HG03354 (cell line): Measurements from ENCODE around the gene KMT2C.
"Not testable (repeated sequence)": the region's sequence is repeated elsewhere in the genome, so short reads cannot be mapped to it uniquely, and the experiment has no call there.

Experiments
- ATAC-seq: cut with Tn5 transposase; IDR thresholded peaks from one replicate; pipeline ENCODE4 v1.9.1; 2021; ENCODE audit warnings: mild to moderate bottlenecking; ENCODE audit not compliant: unreplicated experiment, poor library complexity, severe bottlenecking

KMT2C gene

GRCh38 chr7:152435384-152436110 is at the start of gene KMT2C:
KMT2C (minus strand) TSS chr7:152436003; CDS start chr7:152435786, 217 bp downstream.
- peak; percentile 19 for ATAC-seq

- no peak for ATAC-seq
Observed at GRCh38 chr7:152481082-152481481, 45.3 kb upstream of the KMT2C start.

GRCh38 chr7:152480664-152481063 is 44.9 kb upstream of the KMT2C start:
- no peak for ATAC-seq

- no peak for ATAC-seq
Observed at GRCh38 chr7:152479595-152479994, 43.8 kb upstream of the KMT2C start.

GRCh38 chr7:152478140-152478539 is 42.3 kb upstream of the KMT2C start:
- no peak for ATAC-seq

- no peak for ATAC-seq
Observed at GRCh38 chr7:152477079-152477478, 41.3 kb upstream of the KMT2C start.

- no peak for ATAC-seq
Observed at GRCh38 chr7:152476551-152476950, 40.7 kb upstream of the KMT2C start.

- ATAC-seq: not testable (repeated sequence)
Observed at GRCh38 chr7:152471023-152471620, 35.3 kb upstream of the KMT2C start.

- ATAC-seq: not testable (repeated sequence)
Observed at GRCh38 chr7:152470251-152471022, 34.6 kb upstream of the KMT2C start.

GRCh38 chr7:152469576-152469975 is 33.8 kb upstream of the KMT2C start:
- ATAC-seq: not testable (repeated sequence)

GRCh38 chr7:152467225-152467624 is 31.4 kb upstream of the KMT2C start:
- no peak for ATAC-seq

- ATAC-seq: no peak
Observed at GRCh38 chr7:152465119-152465387, 29.2 kb upstream of the KMT2C start.

- ATAC-seq: peak; percentile 48
Observed at GRCh38 chr7:152464312-152465118, 28.7 kb upstream of the KMT2C start.

GRCh38 chr7:152463709-152464311 is 28.0 kb upstream of the KMT2C start:
- peak; percentile 85 for ATAC-seq

- peak; percentile 18 for ATAC-seq
Observed at GRCh38 chr7:152462995-152463708, 27.3 kb upstream of the KMT2C start.

GRCh38 chr7:152459724-152460251 is 24.0 kb upstream of the KMT2C start:
- no peak for ATAC-seq

GRCh38 chr7:152451356-152451755 is 15.6 kb upstream of the KMT2C start:
- no peak for ATAC-seq

GRCh38 chr7:152445386-152446008 is 9.7 kb upstream of the KMT2C start:
- ATAC-seq: not testable (repeated sequence)
